Measurements from ENCODE around the gene LRRTM4. TPM values are rescaled to one million over a fixed set of nuclear protein-coding genes. Genes with fewer than 3 reads are reported as not detected.

Gene LRRTM4
- polyA plus RNA-seq, 1 donor from 2014 or later: 37.1 TPM

GRCh38 chr2:76985387-76986136, 536.6 kb downstream of the LRRTM4 start:
- Histone ChIP-seq H3K36me3 (ENCODE audit: insufficient read depth, low read length) (no peaks in the 10 kb centered on the region), H2AFZ (ENCODE audit: low read depth, low read length) (no peak overlapping the region), H3K27ac (ENCODE audit: low read length) (no peak overlapping the region), H3K4me3 (ENCODE audit: low read length) (no peak overlapping the region), H3K27me3 (ENCODE audit: insufficient read depth, low read depth, low read length) (no peaks in the 10 kb centered on the region), H3K9ac (ENCODE audit: low read length) (no peak overlapping the region), H4K20me1 (ENCODE audit: insufficient read depth) (no peaks in the 10 kb centered on the region), H3F3A (ENCODE audit: insufficient read depth, low read length, poor library complexity, severe bottlenecking) (no peaks in the 10 kb centered on the region), H3K9me2 (ENCODE audit: insufficient read depth, low read length) (no peaks in the 10 kb centered on the region), H3K4me2 (ENCODE audit: low read length) (no peak overlapping the region), H3K79me2 (replicated peaks; ENCODE audit: insufficient read depth, low read length) (no peaks in the 10 kb centered on the region), H3K9me3 (ENCODE audit: low read length) (no peaks in the 10 kb centered on the region)
- TF ChIP-seq TAF1 (IDR thresholded peaks at IDR 0.05; ENCODE audit: low read depth) (no peak), EP300 (conservative IDR thresholded peaks at IDR 0.05; ENCODE audit: poor library complexity, severe bottlenecking) (no peak), POLR2AphosphoS5 (IDR thresholded peaks at IDR 0.05) (no peak), REST (IDR thresholded peaks at IDR 0.05; ENCODE audit: borderline replicate concordance) (no peak), SMC3 (conservative IDR thresholded peaks at IDR 0.05; ENCODE audit: poor library complexity) (no peak)

- no peaks in the 10 kb centered on the region for H3K9me2 ChIP-seq (ENCODE audit: insufficient read depth, low read length)
- no peak for TF ChIP-seq RAD21 (conservative IDR thresholded peaks at IDR 0.05)
- no peak for TF ChIP-seq CTCF (IDR thresholded peaks at IDR 0.05; ENCODE audit: poor library complexity, severe bottlenecking)
- no peak for TF ChIP-seq REST (IDR thresholded peaks at IDR 0.05; ENCODE audit: borderline replicate concordance)
- TF ChIP-seq MXI1 (conservative IDR thresholded peaks at IDR 0.05; ENCODE audit: poor library complexity, severe bottlenecking): no peak
- no peak for TF ChIP-seq EZH2 (IDR thresholded peaks at IDR 0.05; ENCODE audit: borderline replicate concordance, insufficient read depth, low read length, poor library complexity, severe bottlenecking)
- no peaks in the 10 kb centered on the region for H3K27me3 ChIP-seq (ENCODE audit: insufficient read depth, low read depth, low read length)
- no peak overlapping the region for H3K4me3 ChIP-seq (ENCODE audit: low read length)
- H4K20me1 ChIP-seq (ENCODE audit: insufficient read depth): no peaks in the 10 kb centered on the region
- H3K9ac ChIP-seq (ENCODE audit: low read length): no peak overlapping the region
- H3K79me2 ChIP-seq (replicated peaks; ENCODE audit: insufficient read depth, low read length): no peaks in the 10 kb centered on the region
- no peak overlapping the region for H3K4me2 ChIP-seq (ENCODE audit: low read length)
- H3K9me3 ChIP-seq (ENCODE audit: low read length): no peaks in the 10 kb centered on the region
- no peak overlapping the region for H3K27ac ChIP-seq (ENCODE audit: low read length)
- H2AFZ ChIP-seq (ENCODE audit: low read depth, low read length): no peak overlapping the region
- H3F3A ChIP-seq (ENCODE audit: insufficient read depth, low read length, poor library complexity, severe bottlenecking): peaks cover 3% of the 10 kb centered on the region
- no peaks in the 10 kb centered on the region for H3K36me3 ChIP-seq (ENCODE audit: insufficient read depth, low read length)
These were observed 537.8 kb downstream of the LRRTM4 start for GRCh38 chr2:76984359-76984758.
